ENCODE data around the gene LGR5.

Gene LGR5, protein sequence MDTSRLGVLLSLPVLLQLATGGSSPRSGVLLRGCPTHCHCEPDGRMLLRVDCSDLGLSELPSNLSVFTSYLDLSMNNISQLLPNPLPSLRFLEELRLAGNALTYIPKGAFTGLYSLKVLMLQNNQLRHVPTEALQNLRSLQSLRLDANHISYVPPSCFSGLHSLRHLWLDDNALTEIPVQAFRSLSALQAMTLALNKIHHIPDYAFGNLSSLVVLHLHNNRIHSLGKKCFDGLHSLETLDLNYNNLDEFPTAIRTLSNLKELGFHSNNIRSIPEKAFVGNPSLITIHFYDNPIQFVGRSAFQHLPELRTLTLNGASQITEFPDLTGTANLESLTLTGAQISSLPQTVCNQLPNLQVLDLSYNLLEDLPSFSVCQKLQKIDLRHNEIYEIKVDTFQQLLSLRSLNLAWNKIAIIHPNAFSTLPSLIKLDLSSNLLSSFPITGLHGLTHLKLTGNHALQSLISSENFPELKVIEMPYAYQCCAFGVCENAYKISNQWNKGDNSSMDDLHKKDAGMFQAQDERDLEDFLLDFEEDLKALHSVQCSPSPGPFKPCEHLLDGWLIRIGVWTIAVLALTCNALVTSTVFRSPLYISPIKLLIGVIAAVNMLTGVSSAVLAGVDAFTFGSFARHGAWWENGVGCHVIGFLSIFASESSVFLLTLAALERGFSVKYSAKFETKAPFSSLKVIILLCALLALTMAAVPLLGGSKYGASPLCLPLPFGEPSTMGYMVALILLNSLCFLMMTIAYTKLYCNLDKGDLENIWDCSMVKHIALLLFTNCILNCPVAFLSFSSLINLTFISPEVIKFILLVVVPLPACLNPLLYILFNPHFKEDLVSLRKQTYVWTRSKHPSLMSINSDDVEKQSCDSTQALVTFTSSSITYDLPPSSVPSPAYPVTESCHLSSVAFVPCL

DNA sequence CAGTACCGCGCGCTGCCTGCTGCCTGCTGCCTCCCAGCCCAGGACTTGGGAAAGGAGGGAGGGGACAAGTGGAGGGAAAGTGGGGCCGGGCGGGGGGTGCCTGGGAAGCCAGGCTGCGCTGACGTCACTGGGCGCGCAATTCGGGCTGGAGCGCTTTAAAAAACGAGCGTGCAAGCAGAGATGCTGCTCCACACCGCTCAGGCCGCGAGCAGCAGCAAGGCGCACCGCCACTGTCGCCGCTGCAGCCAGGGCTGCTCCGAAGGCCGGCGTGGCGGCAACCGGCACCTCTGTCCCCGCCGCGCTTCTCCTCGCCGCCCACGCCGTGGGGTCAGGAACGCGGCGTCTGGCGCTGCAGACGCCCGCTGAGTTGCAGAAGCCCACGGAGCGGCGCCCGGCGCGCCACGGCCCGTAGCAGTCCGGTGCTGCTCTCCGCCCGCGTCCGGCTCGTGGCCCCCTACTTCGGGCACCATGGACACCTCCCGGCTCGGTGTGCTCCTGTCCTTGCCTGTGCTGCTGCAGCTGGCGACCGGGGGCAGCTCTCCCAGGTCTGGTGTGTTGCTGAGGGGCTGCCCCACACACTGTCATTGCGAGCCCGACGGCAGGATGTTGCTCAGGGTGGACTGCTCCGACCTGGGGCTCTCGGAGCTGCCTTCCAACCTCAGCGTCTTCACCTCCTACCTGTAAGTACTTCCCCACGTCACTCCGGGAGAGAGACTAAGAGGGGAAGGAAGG, at the start of gene LGR5:
TSS of gene LGR5 (plus strand) at position 186 of the 732 bp plus-strand sequence. CDS start at position 469, 283 bp downstream.
- peak; percentile 87 for DNase-seq

DNA sequence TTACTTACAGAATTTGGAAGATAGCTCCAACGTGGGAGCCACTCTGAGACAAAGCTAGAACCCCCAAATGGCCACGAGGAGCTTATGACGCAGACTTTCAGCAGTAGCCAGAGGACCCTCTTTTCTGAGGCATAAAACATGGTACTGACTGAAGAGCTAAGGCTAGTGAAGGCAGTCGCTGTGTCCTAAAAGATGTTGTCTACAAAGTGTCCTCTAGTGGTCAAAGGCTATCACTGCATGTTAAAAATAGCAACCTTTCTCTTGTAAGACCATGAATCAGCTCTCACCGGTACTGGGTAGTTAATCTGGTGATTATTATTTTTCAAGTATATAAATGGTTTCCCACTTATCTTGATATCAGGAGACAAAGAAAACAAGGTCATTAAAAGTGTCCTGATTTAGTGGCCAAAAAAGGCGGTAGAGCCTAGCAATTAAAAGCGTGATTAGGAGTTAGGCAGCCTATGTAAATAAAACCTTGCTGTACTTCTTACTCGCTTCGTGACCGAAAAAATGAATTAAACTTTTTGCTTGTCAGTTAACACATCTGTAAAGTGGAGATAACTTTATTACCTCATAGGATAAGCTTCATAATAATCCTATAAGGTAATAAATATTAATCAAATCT, 47.0 kb upstream of the LGR5 start:
- peak; percentile 63 for DNase-seq

DNA sequence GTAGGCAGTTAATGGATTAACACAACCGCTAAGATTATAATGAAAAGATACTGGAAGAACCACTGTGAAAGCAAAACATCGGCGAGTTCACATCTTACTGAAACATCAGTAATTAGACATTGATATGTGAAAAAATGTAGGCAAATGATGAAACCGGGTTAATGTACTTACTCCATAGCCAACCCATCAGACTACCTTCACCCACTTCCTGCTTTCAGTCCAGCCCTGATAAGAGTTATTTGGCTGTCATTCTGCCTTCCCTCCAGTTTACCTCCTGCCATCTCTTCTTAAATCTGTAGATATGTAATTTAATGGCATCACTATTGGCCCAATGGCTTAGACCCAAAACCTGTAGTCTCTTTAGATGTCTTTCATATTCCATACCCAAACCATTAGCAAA, 46.0 kb upstream of the LGR5 start:
- no peak for DNase-seq

DNA sequence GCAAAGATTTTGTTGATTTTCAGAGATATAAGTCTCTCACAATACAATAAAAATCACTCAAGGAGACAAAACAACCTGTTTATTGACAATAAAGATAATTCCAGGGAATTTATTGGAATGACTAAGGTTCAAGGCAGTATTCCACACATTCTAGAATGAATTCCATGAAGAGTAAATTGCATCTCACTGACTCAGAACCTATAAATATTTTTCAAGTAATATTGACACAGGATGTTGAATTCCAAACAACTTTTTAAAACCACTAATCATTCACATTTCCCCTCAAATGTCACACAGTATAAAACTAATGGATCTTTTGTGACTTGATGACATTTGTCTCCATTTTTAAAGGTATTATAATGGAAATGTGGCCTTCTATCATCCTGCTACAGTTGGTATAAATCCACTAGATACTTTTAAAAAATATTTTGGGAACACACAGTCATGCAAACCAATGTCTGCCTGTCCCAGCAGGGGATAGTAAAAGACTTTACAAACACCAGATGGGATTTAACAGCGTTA, 42.1 kb upstream of the LGR5 start:
- no peak for DNase-seq

DNA sequence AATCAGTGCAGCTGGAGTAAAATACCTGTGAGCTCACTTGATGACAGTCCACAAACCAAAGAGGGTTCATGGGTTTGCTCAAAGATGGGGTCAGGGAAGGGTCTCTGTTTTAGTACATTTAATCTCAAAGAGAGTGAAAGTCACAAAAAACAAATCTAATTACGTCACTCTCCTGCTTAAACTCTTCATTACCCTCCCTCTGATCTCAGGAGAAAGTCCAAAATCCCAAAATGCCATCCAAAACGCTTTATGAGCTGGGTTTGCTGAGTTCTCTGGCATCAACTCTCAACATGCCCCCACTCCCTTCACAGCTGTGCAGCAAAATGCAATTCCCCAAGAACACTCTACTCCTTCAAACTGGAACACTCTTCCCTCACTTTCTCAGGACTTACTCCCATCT, 40.4 kb upstream of the LGR5 start:
- no peak for DNase-seq

DNA sequence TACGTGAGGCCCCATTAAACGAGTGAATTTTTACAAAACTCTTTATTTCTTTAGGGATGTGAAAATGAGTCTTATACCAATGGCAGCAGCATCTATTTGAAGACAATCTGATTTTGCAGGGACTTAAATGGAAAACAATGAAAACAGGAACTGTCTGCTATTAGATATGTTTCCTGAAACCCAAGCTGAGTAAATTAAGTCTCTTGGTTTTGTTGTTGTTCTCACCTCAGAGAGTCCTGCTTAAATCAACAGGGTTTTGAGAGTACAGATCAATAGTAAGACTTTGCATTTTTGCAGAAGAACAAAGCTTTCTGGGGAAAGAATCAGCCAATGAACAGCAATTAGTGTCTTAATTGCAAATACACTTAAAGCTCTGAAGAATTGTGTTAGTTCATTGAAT, 39.1 kb upstream of the LGR5 start:
- no peak for DNase-seq

DNA sequence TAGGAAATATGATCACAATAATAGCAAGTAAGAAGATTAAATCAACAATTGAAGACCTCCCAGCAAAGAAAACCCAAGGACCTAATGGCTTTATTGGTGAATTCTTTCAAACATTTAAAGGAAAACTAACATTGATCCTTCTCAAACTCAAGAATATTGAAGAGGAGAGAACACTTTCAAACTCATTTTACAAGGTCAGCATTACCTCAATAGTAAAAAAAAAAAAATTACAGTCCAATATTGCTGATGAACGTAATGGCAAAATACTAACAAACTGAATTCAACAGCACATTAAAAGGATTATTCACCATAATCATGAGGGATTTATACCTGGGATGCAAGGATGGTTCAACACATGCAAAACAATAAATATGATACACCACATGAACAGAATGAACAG, 33.7 kb upstream of the LGR5 start:
- DNase-seq: no peak

DNA sequence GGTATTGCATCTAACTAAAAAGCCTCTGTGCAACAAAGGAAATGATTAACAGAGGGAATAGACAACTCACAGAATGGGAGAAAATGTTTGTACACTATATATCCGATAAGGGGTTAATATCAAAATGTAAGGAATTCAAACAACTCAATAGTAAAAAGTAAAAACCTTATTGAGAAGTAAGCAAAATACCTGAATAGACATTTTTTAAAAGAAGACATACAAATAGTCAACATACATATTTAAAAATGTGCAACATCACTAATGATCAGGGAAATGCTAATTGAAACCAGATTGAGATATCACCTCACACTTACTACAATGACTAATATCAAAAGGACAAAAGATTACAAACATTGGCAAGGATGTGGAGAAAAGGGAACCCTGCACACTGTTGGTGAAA, 31.9 kb upstream of the LGR5 start:
- DNase-seq: no peak

DNA sequence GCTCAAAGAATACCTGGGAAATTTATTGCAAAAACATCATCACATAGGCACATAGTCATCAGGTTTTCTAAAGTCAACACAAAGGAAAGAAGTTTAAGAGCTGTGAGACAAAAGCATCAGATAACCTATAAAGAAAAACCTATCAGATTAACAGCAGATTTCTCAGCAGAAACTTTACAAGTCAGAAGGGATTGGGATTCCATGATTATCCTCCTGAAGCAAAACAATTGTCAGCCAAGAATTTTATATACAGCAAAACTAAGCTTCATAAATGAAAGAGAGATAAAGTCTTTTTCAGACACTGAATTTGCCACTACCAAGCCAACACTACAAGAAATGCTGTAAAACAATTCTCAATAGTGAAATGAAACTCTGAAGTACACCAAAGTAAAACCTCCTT, 28.8 kb upstream of the LGR5 start:
- no peak for DNase-seq

DNA sequence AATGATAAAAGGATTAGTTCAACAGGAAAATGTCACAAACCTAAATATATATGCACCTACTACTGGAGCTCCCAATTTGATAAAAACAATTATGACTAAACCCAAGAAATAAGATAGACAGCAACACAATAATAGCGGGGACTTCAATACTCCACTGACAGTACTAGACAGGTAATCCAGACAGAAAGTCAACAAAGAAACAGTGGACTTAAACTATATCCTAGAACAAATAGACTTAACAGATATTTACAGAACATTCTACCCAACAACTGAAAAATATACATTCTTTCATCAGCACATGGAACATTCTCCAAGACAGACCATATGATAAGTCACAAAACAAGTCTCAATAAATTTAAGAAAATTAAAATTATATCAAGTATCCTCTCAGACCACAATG, 28.0 kb upstream of the LGR5 start:
- DNase-seq: no peak

DNA sequence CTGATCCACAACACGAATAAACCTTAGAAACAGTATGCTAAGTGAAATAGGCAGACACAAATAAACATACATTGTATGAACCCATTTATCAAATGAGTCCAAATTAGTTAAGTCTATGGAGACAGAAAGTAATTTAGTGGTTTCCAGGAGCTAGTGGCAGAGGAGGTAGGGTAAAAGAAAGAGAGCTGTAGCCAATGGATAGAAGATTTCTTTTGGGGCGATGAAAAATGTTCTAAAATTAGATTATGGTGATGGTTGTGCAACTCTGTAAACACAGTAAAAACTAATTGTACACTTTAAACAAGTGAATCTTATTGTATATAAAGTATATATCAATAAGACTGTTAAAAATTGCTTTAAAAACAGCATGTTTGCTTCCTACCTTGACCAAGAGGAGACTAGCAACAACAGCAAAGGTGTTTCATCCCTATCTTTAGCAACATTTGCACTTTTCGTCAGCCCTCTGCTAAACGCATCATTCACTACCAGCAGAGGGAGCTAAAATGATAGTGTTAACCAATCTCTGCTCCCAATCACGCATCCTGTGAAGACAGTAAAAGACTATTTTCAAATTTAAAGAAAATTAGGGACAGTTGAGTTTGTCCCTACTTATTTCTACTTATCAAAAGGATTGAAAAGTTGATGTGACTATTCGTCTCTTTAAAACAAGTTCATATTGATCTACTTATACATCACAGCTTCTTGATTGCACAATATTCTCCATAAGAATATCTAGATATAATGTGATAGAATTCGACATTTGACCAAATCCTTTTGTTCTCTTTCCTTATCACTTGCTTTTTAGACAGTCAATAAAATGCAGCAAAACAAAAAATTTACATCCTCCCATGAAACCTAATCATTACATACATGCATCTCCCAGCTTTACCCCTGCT, 24.0 kb upstream of the LGR5 start:
- peak; percentile 70 for DNase-seq

DNA sequence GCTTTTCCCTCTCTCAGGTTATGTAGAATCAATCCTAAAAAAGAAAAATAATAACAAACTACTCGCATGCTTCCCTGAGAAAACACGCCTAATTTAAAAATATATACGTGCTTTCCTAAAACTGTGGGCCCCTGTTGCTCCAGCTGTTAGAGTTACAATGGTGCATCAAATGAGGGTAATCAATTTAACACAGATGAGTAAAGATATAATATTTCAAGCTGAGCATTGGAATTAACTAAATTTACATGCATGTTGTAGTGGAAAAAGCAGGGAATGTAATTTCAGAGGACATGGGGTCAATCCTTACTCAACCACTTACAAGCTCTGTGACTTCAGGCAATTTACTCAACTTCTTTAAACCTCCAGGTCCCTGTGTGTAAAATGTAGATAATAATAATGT, 22.4 kb upstream of the LGR5 start:
- DNase-seq: no peak

DNA sequence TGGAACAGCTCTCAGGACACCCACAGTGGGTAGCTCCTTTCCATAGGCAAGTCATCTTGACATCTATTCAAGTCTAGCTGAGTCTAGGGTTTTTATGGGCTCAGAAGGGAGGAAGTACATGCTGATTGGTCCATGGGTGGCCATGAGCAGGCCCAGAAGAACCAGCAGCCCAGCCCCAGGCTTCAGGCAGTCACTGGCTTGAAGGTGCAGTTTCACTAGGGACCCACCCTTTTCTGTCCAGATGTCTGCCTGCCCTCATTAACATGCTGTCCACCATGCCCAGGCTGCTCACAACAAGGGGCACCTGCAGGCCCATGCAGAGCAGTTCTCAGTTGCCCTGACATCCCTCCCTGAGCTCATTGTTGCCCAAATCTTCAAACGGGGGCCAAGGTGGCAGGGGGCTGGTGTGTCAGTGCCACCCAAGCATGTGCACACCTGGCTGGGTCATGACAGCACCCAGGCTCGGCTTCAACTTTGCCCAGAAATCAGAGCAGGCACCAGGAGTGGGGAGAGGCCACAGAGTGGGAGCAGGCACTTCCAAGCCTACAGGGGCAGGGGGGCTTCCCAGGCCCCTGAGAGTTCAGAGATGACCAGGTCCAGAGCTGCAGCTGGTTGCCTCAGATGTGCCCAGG, 18.7 kb upstream of the LGR5 start:
- no peak for DNase-seq

DNA sequence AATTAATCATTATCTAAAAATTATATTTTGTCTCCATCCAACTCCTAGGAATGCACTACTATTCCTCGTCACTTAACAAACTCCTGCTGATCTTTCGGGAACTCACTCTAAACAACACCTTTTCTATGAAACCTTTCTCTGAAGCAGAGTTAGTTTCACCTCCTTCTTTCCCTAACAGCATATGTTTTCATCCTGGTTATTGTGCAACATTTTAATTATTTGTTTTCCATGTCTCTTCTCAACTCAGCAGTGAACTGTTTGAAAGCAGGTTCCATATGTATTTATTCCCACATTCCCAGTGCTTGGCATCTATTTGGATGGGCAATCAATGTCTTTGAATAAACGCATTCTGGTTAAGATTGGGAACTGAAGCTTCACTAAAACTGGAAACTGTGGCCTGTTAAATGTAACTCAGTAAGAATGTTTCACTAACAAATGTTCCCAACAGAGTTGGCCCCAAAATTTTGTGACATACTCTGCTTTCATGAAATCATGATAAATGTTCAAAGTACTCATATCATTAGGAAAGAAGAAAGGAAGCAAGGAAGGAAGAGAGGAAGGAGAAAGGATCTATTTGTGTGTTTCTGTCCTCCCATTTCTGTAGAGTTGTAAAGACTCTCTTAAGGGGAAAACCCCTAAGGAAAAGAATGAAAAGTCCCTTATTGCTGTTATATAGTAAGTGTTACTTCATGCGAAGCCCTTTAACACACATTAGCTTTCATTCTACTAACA, 13.9 kb upstream of the LGR5 start:
- DNase-seq: no peak

DNA sequence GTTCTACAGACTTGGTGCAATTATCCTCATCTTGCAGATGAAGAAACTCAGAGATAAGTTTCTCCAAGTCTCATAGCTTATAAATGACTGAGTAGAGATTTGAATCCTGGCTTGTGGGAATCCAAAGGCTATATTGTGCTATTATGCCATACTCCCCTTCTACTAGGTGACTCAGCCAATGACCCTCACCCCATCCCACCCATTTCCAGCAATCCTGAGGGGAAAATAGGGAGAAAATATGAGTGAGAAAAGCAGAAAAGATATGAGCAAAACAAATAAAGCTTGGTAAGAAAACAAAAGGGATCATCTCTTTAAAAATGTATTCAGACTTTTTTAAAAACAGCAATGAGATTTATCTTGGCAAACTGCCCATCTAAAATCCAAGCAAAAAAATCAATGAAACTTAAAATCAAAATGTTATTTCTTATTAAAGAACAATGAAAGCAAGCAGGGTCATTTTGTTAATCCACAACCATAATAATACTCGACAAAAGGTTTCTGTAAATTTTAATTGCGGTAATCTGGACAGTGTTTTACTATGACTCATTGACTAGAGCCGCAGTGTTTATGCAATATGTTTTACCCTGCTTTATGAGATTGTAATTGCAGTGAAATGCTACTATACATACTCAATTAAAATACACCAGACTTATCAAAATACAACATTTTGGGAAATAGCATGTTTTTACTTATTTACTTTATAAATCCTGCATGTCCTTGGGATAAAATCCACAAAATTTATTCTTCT, 13.1 kb upstream of the LGR5 start:
- DNase-seq: no peak

DNA sequence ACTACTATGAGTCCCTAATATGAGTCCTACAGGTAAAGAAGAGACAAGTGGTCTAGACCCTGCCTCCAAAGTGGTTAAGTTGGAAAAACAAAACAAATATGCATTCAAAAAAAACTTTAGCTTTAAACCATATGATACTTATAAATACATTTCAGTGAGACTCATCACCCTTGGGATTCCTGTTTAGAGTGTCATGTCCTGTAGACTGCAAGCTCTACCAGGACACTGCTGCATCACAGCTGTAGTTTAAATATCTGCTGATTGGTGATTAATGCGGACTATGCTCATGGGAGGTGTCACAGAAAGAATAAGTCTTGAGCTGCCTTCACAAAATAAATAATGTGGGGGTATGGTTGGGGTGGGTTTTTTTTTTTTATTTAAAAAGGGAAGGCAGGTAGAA, 8.8 kb upstream of the LGR5 start:
- DNase-seq: no peak

DNA sequence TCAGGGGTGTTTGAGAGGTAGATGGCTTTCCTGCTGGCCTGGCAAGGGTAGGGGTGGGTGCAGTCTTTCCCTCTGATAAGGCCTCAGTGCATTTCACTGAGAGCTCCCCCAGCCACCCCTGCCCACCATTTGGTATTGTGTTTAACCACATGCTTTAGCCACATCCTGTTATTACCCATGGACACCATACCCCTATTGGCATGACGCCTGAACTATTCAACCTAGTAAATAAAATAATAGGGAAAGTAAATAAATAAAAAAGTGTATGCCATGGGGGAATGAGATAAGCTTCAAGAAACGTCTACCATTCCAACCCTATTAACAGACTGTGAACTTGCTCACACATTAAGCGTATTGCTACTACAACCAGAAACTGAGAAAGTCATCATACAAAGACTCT, 7.6 kb upstream of the LGR5 start:
- no peak for DNase-seq

DNA sequence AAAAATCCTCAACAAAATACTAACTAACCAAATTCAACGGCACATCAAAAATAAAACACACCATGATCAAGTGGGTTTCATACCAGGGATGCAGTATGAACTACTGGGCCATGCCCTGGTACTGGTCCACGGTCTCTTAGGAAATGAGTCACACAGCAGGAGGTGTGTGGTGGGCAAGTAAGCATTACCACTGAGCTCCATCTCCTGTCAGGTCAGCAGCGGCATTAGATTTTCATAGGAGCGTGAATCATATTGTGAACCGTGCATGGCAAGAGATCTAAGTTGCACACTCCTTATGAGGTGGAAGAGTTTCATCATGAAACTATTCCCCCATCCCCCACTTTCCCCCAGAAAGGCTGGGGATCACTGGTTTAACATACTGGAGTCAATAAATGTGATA, 6.7 kb upstream of the LGR5 start:
- no peak for DNase-seq

DNA sequence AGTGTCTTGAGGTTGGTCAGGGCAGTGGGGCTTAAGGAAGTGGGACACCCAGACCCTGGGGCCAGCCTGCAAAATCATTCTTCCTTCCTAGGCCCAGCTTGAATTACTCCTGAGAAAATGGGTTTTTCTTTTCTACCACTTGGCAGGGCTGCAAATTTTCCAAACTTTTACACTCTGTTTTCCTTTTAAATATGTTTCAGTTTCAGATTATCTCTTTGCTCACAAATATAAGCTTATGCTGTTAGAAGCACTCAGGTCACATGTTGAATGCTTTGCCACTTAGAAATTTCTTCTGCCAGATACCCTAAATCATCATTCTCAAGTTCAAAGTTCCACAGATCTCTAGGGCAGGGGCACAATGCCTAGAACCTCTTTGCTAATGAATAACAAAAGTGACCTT, 2.9 kb upstream of the LGR5 start:
- DNase-seq: no peak

Measured in NCI-H345 (cell line).